Esophagus muscularis mucosa (tissue), 3 donors: ENCODE results near the gene TEX35.

Experiments used
- CTCF ChIP-seq, 3 experiments: fragments of 200-600 bp in 2 of 3; fragments of 450-650 bp in 1 of 3; sonication (generic) in 2 of 3; IDR thresholded peaks; one replicate each; pipeline ENCODE4 v1.5.1; 2017 to 2019; ENCODE audit warnings: antibody characterized with exemption in 3 of 3, mild to moderate bottlenecking in 2 of 3, moderate library complexity in 1 of 3
- POLR2A ChIP-seq: fragments of 450-650 bp; IDR thresholded peaks from one replicate; pipeline ENCODE4 v1.6.1; 2017; ENCODE audit warnings: antibody characterized with exemption, moderate library complexity, mild to moderate bottlenecking, low read depth
- POLR2AphosphoS5 ChIP-seq, 2 donors: sonication (generic); formaldehyde crosslinking; IDR thresholded peaks; one replicate each; pipeline ENCODE4 v1.6.1; 2017; ENCODE audit warnings: antibody characterized with exemption in 2 of 2

DNA sequence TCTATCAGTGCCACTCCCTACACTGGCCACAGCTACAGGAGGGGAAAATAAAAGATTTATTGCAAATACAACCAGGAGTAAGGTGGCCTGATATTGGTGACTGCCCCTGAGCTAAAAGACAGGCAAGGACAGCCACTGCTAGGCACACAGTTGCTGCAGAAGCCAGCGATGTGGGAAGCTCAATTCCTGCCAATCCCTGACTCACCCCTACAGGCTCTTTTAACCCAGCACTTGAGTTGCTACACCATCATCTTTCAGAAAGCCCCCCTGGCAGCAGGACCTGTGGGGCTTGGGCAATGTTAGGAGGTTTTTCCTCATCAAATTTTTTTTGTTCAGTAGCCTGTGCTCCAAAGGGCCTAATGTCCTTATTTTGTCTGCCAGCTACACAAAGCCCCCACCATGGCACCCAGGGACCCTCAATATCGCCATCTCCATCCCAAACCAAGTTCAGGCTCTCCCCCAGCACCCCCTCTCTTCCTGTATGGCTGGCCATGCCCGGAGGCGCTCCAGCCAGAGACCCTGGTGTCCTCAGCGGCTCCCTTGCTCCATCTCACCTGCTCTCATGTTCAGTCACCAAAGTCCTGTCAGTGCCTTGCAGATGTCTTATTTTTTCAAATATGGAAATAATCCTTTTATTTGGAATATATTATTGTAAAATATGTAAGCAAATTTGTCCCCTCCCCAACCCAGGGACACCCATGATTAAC is 29.5 kb upstream of the TEX35 start:
- no peak for TF ChIP-seq CTCF (IDR thresholded peaks at IDR 0.05)
- TF ChIP-seq POLR2A, result no peak
- TF ChIP-seq POLR2AphosphoS5 (IDR thresholded peaks at IDR 0.05), result no peak
